ENCODE measurements around the gene PEX26.
"Not testable (repeated sequence)": the region's sequence is repeated elsewhere in the genome, so short reads cannot be mapped to it uniquely, and the experiment has no call there.

Gene PEX26

GRCh38 chr22:18101536-18101935 lies 23.7 kb downstream of the PEX26 start:
- DNase-seq = no peak

- DNase-seq = no peak
These were observed 25.9 kb downstream of the PEX26 start for GRCh38 chr22:18103527-18104269.

- DNase-seq = no peak
These were observed 26.8 kb downstream of the PEX26 start for GRCh38 chr22:18104566-18104965.

GRCh38 chr22:18105981-18106380 lies 28.2 kb downstream of the PEX26 start:
- DNase-seq = not testable (repeated sequence)

GRCh38 chr22:18106550-18107341 lies 29.0 kb downstream of the PEX26 start:
- DNase-seq = peak in 1 of 2 donors; percentile 29

- DNase-seq = no peak
These were observed 30.4 kb downstream of the PEX26 start for GRCh38 chr22:18108187-18108586.

- DNase-seq = no peak
These were observed 31.8 kb downstream of the PEX26 start for GRCh38 chr22:18109410-18110193.

- peak in 1 of 2 donors; percentile 36 for DNase-seq
These were observed 32.6 kb downstream of the PEX26 start, which contains the start of gene TUBA8 for GRCh38 chr22:18110194-18110953. TUBA8 (plus strand) TSS chr22:18110809; CDS start chr22:18110866, 57 bp downstream.

- no peak for DNase-seq
These were observed 33.4 kb downstream of the PEX26 start for GRCh38 chr22:18110954-18111758.

GRCh38 chr22:18111759-18112330 lies 34.1 kb downstream of the PEX26 start:
- no peak for DNase-seq

GRCh38 chr22:18112440-18112839 lies 34.6 kb downstream of the PEX26 start:
- DNase-seq = no peak

- no peak for DNase-seq
These were observed 36.0 kb downstream of the PEX26 start for GRCh38 chr22:18113680-18114394.

- DNase-seq = no peak
These were observed 36.7 kb downstream of the PEX26 start for GRCh38 chr22:18114495-18114894.

GRCh38 chr22:18114976-18115652 lies 37.3 kb downstream of the PEX26 start:
- DNase-seq = no peak

GRCh38 chr22:18115906-18116371 lies 38.1 kb downstream of the PEX26 start:
- no peak for DNase-seq

- no peak for DNase-seq
These were observed 38.8 kb downstream of the PEX26 start for GRCh38 chr22:18116634-18117033.

GRCh38 chr22:18118345-18118915 lies 40.6 kb downstream of the PEX26 start:
- DNase-seq = no peak

GRCh38 chr22:18119409-18120110 lies 41.8 kb downstream of the PEX26 start:
- no peak for DNase-seq

- no peak for DNase-seq
These were observed 43.1 kb downstream of the PEX26 start for GRCh38 chr22:18120857-18121256.
